Breast epithelium (tissue), 4 donors: ENCODE results near the gene ANKS1A. TPM values are rescaled to one million over a fixed set of nuclear protein-coding genes. Genes with fewer than 3 reads are reported as not detected.

Source experiments
- DNase-seq, 2 donors: peaks; one replicate each; pipeline ENCODE4 v3.0.0-alpha.2; 2019; ENCODE audit warnings: low spot score in 2 of 2
- H3K27ac ChIP-seq, 2 donors: fragments of 200-600 bp; sonication (generic) in 1 of 2; one replicate each; pipeline ENCODE4 v1.5.1; 2016 to 2019; ENCODE audit warnings: mild to moderate bottlenecking in 1 of 2
- H3K27me3 ChIP-seq, 2 donors: fragments of 200-600 bp; sonication (generic) in 1 of 2; one replicate each; pipeline versions ENCODE4 v1.5.1 to v1.6.0; 2017 to 2019; ENCODE audit warnings: control low read depth in 1 of 2, mild to moderate bottlenecking in 1 of 2
- H3K36me3 ChIP-seq: fragments of 200-600 bp; one replicate; pipeline ENCODE4 v1.5.1; 2019
- H3K4me1 ChIP-seq, 2 donors: fragments of 200-600 bp; sonication (generic); one replicate each; pipeline ENCODE4 v1.5.1; 2016 to 2019; ENCODE audit warnings: control low read depth in 1 of 2
- H3K4me3 ChIP-seq, 3 donors: fragments of 200-600 bp; sonication (generic); 1 replicate in 2 of 3; 2 replicates in 1 of 3; pipeline ENCODE4 v1.5.1; 2016 to 2019; ENCODE audit warnings: mild to moderate bottlenecking in 3 of 3, moderate library complexity in 2 of 3
- H3K9me3 ChIP-seq, 2 donors: fragments of 200-600 bp; sonication (generic) in 1 of 2; one replicate each; pipeline ENCODE4 v1.5.1; 2016 to 2019; ENCODE audit warnings: control low read depth in 1 of 2
- CTCF ChIP-seq, 3 donors: fragments of 450-650 bp; IDR thresholded peaks; one replicate each; pipeline ENCODE4 v1.5.1; 2016 to 2017; ENCODE audit warnings: antibody characterized with exemption in 3 of 3, mild to moderate bottlenecking in 3 of 3, moderate library complexity in 3 of 3
- POLR2A ChIP-seq: fragments of 450-650 bp; IDR thresholded peaks from one replicate; pipeline ENCODE4 v1.6.1; 2016; ENCODE audit warnings: antibody characterized with exemption, mild to moderate bottlenecking, moderate library complexity
- POLR2AphosphoS5 ChIP-seq, 3 donors: sonication (generic); formaldehyde crosslinking; IDR thresholded peaks; one replicate each; pipeline ENCODE4 v1.6.1; 2017; ENCODE audit warnings: antibody characterized with exemption in 3 of 3
- intact Hi-C: fragments of 100-400 bp; cut with DNase I; formaldehyde crosslinking; loops from one replicate; pipeline ENCODE4 v1.15.1; 2023; ENCODE audit warnings: low total_unique reads
- total RNA-seq, 3 donors: library from RNA; depleted of rRNA; stranded (reverse); fragments of >200 nt; gene quantifications; one replicate each; pipeline ENCODE4 v1.1.0, GENCODE V29; 2016

The ANKS1A gene
- total RNA-seq, 3 donors from 2014 or later = 18.2 to 26.5 (median 23.4) TPM

DNA sequence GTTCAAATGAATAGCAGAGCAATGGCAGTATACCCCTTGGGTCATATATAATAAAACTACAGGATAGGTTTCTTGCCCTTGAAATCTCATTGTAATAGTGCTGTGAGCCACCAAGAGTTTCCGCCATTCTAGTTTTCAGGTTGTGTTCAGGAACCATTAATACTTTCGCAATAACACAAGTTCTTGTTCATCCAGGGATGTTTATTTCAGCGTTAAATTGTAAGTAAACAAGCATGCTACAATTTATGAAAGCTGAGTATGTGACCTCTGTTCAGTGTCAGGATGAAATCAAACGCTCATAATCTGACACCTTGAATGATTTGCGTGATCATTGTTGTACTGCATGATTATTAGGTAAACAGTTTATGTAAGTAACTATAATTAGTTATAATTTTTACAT, 22.8 kb downstream of the ANKS1A start:
- intact Hi-C loops = no loop called here
- no peak for DNase-seq
- Histone ChIP-seq H3K9me3 (no peaks in the 10 kb centered on the region), H3K27me3 (no peaks in the 10 kb centered on the region), H3K4me1 (no peaks in the 10 kb centered on the region), H3K27ac (no peak overlapping the region), H3K36me3 (no peaks in the 10 kb centered on the region), H3K4me3 (no peak overlapping the region)
- no peak for TF ChIP-seq CTCF (IDR thresholded peaks at IDR 0.05)
- no peak for TF ChIP-seq POLR2AphosphoS5 (IDR thresholded peaks at IDR 0.05)
- no peak for TF ChIP-seq POLR2A

DNA sequence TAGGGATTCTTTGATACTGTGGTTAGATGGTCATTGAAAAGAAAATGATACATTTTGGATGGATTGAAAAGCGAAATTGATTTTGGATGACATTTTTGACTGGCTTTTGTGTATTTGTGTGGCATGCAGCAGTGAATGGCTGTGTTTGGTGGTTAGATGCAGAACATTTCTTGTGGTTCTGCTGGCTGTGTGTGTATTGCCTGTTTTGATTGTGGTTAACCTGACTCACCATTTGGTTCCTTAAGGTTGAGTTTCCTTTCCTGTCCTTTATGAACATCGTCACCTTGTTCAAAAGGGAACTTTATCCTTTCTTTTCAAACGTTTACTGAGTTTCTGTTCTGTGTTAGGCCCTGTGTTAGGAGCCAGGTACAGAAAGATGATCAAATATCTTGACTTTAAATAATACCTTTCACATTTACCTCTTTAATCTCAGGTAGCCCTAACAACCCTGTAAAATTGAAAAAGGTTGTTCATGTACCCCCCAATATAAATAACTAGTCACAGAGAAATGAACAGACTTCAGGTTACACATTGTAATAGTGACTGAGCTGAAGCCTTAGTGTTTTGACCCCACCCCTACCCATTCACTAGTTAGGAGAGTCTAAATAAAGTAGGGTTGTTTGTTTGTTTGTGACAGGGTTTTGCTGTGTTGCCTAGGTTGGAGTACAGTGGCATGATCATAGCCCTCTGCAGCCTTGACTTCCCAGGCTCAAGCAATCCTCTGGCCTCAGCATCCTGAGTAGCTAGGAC, 23.8 kb downstream of the ANKS1A start:
- H3K27me3 ChIP-seq = no peaks in the 10 kb centered on the region
- H3K4me3 ChIP-seq = no peak overlapping the region
- H3K27ac ChIP-seq = peak overlapping the region in 1 of 2 donors; percentile 29
- no peaks in the 10 kb centered on the region for H3K36me3 ChIP-seq
- no peaks in the 10 kb centered on the region for H3K4me1 ChIP-seq
- intact Hi-C loops = no loop called here
- no peak for DNase-seq
- no peaks in the 10 kb centered on the region for H3K9me3 ChIP-seq
- no peak for TF ChIP-seq CTCF (IDR thresholded peaks at IDR 0.05)
- no peak for TF ChIP-seq POLR2A
- TF ChIP-seq POLR2AphosphoS5 (IDR thresholded peaks at IDR 0.05) = no peak

- Histone ChIP-seq H3K9me3 (no peaks in the 10 kb centered on the region), H3K36me3 (no peaks in the 10 kb centered on the region), H3K27me3 (no peaks in the 10 kb centered on the region), H3K27ac (no peak overlapping the region), H3K4me3 (no peak overlapping the region), H3K4me1 (no peaks in the 10 kb centered on the region)
- intact Hi-C loops = no loop called here
- TF ChIP-seq POLR2AphosphoS5 (IDR thresholded peaks at IDR 0.05) = no peak
- no peak for DNase-seq
These were observed 25.3 kb downstream of the ANKS1A start for GRCh38 chr6:34914358-34914757.

DNA sequence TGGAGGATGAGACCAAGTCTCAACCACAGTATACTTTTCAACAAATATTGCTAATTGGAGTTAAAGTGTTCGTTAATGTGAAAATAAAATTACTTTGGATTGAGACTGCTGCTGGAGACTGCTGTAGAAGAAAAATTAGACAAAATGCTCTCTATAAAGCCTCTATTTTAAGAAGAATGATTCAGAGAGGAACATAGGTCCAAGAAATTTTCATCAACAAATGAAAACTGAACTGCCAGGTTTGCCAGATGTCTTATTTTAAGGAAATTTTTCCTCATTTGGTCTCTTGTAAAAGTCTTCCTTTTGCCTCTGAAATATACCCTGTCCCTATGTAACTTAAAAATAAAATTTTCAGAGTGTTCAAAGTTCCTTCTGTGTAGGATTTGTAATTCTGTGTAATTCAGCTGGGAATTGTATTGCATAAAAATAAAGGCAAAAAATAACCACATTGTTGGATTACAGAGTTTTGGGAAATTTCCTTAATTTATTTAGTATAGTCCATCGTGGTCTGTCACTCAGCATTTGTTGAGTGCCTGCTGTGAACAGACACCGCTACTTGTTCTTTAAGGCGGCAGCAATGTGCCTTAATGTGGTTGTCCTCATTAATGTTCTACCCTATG, 27.4 kb downstream of the ANKS1A start:
- Histone ChIP-seq H3K9me3 (no peaks in the 10 kb centered on the region), H3K27ac (peak overlapping the region in 1 of 2 donors; percentile 53), H3K36me3 (no peaks in the 10 kb centered on the region), H3K4me1 (no peaks in the 10 kb centered on the region), H3K27me3 (no peaks in the 10 kb centered on the region), H3K4me3 (no peak overlapping the region)
- no peak for DNase-seq
- intact Hi-C loops = no loop called here
- TF ChIP-seq POLR2A (no peak), CTCF (IDR thresholded peaks at IDR 0.05) (no peak), POLR2AphosphoS5 (IDR thresholded peaks at IDR 0.05) (no peak)

GRCh38 chr6:34917626-34918285, 28.7 kb downstream of the ANKS1A start:
- Histone ChIP-seq H3K27me3 (no peaks in the 10 kb centered on the region), H3K4me1 (no peaks in the 10 kb centered on the region), H3K27ac (no peak overlapping the region), H3K9me3 (no peaks in the 10 kb centered on the region), H3K36me3 (no peaks in the 10 kb centered on the region), H3K4me3 (no peak overlapping the region)
- TF ChIP-seq CTCF (IDR thresholded peaks at IDR 0.05) = no peak
- TF ChIP-seq POLR2AphosphoS5 (IDR thresholded peaks at IDR 0.05) = no peak
- no peak for TF ChIP-seq POLR2A
- intact Hi-C loops = no loop called here
- DNase-seq = no peak
